Adrenal gland (tissue), 5 donors: Measurements from ENCODE around the gene KIR3DL3.
"Not testable (repeated sequence)": the region's sequence is repeated elsewhere in the genome, so short reads cannot be mapped to it uniquely, and the experiment has no call there.

Source experiments
- CTCF ChIP-seq, 6 experiments: fragments of 450-650 bp in 4 of 6; fragments of 200-600 bp in 2 of 6; sonication (generic) in 1 of 6; IDR thresholded peaks; 1 replicate in 5 of 6; 2 replicates in 1 of 6; pipeline versions ENCODE4 v1.5.1 to v1.8.0; 2016 to 2021; ENCODE audit warnings: antibody characterized with exemption in 6 of 6, mild to moderate bottlenecking in 2 of 6, moderate library complexity in 1 of 6
- POLR2A ChIP-seq, 2 donors: fragments of 450-650 bp; IDR thresholded peaks; one replicate each; pipeline ENCODE4 v1.6.1; 2017; ENCODE audit warnings: antibody characterized with exemption in 2 of 2, mild to moderate bottlenecking in 2 of 2, moderate library complexity in 1 of 2
- donor health status: DM: no; HTN: no; CAD: no.

GRCh38 chr19:54770511-54770910 lies 46.3 kb downstream of the KIR3DL3 start:
- not testable (repeated sequence) for TF ChIP-seq CTCF, POLR2A (IDR thresholded peaks at IDR 0.05)
